HG03196 (cell line): ENCODE results near the gene ALPI.
"Not testable (repeated sequence)": the region's sequence is repeated elsewhere in the genome, so short reads cannot be mapped to it uniquely, and the experiment has no call there.

Source experiments
- ATAC-seq: cut with Tn5 transposase; IDR thresholded peaks from one replicate; pipeline ENCODE4 v1.9.1; 2021; ENCODE audit not compliant: unreplicated experiment

The ALPI gene

DNA sequence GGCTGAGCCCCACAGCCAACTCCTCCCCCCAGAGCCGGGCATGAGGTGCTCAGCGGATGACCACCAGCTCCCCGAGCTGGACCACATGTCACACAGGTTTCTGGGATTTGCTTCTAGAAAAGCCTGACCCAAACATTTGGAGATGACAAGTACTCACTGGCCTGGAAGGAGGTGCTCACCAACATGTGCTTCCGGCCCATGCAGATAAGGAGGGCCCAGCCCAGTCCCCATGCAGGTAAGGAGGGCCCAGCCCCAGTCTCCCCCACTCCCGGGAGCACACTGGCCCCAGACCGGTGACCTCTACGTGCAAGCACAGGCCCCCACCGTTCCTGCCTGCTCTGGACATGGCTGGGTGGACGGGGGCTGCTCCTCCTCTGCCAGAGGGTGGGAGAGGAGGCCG lies 14.0 kb upstream of the ALPI start:
- ATAC-seq, result not testable (repeated sequence)

DNA sequence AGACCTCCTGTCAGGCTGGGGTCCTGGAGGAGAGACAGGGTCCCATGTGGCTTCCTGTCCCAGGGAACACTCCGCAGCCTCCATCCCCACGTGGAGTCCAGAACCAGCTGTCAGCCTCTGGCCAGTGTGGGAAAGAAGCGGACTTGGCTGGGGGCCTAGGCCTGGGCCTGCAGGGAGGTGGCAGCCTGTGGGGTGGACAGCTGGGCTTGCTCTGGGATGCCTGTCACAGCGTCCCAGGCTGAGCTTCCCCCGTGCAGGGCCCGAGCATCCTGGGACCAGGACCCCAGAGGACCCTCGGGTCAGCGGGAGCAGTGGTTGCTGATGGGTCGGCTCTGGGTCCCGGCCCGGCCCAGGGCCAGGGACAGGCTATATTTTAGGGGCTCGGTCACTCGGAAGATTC lies 13.5 kb upstream of the ALPI start:
- not testable (repeated sequence) for ATAC-seq

DNA sequence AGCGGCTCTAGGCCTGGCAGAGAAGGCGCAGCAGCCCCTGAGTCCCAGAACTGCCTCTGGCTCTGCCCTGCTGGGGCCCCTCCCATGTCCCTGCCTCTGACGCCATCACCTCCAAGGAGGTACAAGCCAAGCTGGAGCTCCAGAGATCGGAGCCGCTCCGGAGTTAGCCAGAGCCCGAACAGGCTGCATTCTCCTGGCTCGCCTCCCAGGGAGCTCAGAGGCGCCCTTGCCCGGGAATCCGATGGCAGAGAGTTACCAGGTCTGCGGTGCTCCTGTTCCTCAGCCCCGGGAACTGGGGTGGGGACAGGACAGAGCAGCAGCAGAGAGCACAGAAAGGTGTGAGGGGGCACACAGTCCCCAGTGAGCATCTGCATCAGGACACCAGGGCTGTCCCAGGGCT lies 12.9 kb upstream of the ALPI start:
- ATAC-seq, result not testable (repeated sequence)

DNA sequence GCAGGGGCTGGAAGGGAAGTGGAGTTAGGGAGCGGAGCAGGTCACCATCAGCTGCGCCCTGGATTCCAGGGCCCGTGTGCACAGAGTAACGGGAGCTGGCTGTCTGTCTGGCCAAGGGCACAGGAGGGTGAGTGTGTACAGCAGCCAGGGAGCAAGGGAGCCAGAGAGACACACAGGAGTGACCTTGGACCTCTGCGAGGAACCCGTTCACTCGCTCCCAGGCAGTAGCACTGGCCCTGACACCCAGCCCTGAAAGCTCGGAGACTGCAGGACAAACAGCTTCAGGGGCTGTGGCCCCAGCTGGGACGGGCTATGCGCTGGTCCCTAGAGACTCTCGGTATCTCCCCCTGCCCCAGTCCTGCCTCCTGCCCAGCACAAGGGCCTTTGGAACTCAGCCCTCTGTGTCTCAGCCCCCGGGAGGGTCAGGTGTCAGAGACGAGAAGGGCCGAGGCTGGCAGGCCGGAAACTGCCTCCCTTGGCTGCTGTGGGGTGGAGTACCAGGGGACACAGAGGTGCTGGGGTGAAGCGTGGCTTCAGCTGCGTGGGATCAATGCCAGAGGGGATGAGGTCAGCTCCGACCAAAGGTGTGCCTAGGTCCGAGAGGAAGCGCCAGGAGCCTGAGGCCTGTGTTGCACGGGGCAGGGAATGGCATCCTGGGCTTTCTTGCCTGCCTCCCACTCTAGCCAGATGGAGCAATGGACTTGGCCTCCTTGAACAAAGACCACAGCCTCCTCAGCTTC lies 12.1 kb upstream of the ALPI start:
- not testable (repeated sequence) for ATAC-seq

DNA sequence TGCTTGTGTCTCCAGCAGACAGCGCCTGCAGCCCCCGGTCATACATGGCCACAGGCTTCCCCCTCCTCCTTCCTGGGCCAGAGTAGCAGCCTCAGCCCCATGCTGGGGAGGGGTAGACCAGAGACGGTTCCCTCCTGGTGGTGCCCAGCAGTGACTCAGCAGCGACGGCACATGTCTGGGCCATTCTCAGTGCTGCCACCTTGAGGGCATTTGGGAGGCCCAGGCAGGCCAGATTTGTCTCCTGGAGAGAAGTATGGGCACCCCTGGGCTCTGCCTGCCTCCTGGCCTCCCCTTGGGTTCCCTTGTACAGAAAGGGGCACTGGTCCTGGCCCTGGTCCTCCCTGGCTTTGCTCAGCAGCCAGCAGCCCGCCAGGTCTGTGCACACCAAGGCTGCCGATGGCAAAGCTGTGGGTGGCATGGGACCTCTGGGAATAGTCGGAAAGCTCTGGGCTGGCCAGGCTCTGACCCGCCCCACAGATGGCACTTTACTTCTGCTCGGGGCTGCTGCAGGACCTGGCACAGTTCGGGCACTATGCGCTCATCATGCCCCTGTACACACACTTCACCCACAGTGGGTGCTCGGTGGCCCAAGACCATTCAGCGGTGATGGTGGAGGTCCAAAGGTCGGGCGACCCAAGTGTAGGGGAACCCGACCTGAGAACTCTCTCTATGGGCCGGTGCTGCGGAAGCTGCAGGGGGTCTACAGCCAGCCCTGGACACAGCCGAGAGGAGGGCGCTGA lies 11.4 kb upstream of the ALPI start:
- no peak for ATAC-seq

DNA sequence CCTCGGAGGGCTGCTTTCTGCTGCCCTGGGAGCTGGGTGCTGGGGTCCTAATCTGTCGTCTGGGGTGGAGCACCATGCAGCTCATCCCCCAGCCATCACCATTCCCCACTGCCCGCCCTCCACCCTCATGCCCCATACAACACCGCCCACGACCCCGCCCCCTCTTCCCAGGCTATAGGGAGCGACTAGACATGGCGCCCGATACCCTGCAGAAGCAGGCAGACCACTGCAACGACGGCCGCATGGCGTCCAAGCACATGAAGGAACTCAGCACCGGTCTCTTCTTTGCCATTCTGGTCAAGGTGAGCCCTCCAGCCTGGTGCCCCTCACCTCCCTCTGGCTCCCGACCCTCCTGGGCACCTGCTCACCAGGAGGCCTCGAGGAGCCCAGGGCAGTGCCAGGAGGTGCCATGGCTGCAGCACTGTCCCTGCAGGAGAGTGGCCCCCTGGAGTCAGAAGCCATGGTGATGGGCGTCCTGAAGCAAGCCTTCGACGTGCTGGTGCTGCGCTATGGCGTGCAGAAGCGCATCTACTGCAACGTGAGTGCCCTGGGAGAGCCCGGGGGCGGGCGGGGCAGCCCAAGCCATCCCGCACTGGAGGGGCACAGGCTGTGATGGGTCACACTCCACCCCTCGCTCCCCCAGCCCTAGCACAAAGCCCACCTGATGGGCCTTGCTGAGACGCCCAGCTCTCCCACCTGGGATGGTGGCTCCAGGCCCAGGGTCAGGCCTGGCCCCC lies 10.6 kb upstream of the ALPI start:
- not testable (repeated sequence) for ATAC-seq

DNA sequence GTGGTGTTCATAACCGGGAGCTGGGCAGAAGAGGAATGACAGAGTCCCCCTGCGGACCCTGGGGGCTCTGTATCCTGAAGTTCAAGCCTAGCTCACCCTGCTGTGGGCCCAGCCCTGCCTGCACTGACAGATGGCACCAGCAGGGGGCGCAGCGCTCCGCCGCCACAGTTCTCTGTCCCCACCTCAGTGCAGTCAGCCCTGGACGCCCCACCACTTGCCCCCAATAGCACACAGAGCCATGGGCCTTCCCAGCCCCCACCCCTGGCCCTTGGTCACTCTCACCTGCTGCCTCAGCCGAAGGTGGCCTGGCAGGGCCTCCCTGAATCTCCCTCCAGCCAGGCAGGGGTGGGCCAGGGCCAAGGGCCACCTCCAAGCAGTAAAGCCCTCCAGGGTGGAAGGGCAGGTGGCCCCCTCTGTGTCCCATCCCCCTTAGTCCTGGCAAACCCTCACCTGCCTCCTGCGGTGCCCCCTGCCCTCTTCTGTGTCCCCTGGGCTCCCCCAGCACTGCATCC lies 9.6 kb upstream of the ALPI start:
- not testable (repeated sequence) for ATAC-seq

DNA sequence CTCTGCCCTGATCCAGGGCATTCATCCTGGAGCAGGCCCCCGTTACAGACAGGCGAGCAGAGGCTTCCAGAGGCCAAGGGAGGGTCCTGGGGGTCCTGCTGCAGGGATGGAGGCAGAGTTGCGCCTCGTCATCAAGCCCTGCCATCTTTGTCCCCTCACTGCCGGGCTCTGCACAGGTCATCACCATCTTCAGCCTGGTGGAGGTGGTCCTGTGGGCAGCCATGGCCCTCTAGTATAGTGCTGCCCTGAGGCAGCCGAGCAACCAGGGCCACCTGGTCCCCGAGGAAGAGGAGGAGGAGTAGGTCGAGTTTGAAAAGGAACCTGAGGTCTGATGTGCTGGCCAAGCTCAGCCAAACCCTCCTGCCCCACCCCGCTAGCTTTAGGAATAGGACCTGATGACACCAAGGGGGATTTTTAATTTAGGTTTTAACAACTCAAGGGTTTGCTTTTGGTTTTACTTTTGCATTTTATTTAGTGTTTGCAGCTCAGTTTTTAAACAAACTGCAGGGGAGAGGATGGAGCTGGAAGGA lies 8.8 kb upstream of the ALPI start:
- no peak for ATAC-seq

DNA sequence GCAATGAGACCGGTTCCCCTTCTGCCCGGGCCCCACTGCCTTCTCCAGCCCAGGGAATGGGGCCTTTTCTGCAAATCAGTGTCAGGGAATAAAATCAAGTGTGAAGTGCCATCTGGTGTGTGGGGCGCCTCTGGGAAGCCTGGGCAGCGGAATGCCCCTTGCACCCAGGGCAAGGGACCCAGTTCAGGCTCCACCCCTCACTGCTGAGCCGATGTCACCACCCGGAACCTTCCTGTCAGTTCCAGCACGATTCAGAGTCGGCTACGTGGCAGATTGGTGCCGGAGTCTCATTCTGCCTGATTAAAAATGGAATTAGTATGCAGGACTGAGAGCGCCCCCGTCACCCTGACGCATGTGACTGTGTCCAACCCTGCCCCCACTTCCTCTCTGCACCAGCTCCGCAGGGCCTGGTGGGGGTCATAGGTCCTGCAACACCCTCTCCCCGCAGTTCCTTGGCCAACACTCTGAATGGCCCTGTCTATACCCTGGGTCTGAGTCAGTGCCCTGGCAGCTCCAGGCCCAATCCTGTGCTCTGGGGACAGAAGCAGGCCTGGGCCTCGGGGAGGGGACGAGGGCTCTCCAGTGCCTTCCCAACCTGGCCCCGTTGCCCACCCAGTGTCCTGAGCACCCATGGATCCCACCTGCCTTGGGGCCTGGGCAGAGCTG lies 8.2 kb upstream of the ALPI start:
- ATAC-seq, result no peak

DNA sequence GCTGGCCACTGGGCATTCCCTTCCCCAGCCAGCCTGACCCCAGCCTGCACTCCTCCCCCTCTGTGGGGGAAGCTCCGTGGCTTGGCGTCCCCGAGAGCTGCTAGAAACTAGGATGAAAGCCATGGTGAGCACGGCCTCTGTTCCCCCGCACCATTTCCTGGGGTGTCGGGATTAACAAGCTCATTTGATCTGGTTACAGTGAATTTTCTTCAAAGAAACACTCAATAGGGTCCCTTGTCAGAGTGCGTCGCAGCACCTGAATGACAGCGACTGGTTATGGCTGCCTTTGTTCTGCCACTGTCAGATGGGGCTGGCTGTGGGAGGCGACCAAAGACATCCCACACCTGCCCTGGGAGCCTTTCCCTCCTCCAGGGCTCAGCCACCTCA lies 7.7 kb upstream of the ALPI start:
- no peak for ATAC-seq

DNA sequence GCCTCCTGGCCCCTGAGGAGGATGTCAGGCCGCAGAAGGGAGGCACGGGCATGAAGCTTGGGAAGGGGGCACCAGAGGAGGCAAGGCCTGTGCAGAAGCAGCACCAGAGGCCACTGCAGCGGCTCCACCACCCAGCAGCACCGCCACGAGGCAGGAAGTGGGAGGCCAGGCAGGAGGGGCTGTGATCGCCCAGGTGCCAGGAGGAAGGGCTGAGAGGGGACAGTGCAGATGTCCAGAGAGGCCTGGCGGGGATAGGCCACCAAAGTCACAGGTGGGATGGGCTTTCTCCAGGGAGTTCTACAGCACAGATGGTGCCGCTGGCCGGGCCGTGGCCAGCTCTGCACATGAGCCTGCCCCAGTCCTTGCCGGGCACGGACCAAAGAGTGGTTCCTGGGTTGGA lies 6.0 kb upstream of the ALPI start:
- no peak for ATAC-seq

DNA sequence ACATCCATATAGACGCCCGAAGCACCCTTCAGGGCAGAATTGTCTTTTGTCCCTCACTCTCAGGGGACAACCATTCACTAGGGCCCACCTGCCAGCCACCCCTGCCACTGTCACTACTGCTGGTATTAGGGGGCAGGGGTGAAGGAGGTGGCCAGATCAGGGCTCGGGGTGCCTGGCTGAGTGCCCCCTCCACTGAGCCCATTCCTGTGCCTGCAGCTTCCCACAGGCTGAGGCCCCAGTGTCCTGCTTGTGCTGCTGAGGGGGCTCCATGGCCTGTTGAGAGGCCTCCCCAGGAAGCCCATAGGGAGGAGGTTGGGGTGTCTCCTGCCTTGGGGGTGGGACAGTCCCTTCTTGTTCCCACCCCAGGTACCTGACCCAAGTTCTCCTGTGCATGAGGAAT lies 4.3 kb upstream of the ALPI start:
- ATAC-seq, result not testable (repeated sequence)

DNA sequence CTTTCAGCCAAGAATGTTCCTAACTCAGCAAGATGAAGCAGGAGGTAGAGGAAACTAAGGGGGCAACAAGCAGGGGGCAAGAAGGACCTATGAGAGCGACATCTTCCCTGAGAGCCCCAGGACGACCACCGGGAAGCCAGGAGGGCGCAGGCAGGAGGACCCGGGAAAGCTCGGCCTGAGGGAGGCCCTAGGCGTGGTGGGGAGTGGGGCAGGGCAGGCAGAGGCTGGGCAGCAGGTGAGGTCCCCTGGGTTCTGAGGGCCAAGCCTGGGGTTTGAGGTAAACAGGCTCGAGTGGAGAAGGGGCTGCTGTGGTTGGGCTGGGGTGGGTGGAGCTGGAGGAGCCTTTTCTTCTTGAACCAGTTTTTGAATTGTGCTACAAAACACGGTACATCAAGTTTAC lies 1.3 kb upstream of the ALPI start:
- ATAC-seq, result no peak

DNA sequence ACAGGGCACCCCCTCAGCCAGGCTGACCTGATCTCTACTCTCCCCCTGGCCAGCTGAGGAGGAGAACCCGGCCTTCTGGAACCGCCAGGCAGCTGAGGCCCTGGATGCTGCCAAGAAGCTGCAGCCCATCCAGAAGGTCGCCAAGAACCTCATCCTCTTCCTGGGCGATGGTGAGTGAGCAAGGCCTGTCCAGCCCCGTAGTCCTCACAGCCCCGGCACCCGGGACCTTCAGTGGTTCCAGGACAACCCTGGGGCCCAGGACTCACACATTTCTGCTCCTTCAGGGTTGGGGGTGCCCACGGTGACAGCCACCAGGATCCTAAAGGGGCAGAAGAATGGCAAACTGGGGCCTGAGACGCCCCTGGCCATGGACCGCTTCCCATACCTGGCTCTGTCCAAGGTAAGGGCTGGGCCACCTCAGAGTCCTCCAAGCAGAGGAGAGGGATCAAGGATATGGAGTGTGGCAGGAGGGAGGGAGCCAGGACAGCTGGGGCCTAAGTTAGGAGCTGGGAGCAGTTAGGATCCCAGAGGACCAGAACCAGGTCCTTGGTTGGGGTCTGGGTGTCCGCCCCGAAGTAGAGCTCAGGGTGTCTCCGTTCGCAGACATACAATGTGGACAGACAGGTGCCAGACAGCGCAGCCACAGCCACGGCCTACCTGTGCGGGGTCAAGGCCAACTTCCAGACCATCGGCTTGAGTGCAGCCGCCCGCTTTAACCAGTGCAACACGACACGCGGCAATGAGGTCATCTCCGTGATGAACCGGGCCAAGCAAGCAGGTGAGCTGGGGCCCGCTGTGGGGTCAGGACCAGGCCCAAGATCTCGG lies 555 bp downstream of the ALPI start:
- no peak for ATAC-seq

DNA sequence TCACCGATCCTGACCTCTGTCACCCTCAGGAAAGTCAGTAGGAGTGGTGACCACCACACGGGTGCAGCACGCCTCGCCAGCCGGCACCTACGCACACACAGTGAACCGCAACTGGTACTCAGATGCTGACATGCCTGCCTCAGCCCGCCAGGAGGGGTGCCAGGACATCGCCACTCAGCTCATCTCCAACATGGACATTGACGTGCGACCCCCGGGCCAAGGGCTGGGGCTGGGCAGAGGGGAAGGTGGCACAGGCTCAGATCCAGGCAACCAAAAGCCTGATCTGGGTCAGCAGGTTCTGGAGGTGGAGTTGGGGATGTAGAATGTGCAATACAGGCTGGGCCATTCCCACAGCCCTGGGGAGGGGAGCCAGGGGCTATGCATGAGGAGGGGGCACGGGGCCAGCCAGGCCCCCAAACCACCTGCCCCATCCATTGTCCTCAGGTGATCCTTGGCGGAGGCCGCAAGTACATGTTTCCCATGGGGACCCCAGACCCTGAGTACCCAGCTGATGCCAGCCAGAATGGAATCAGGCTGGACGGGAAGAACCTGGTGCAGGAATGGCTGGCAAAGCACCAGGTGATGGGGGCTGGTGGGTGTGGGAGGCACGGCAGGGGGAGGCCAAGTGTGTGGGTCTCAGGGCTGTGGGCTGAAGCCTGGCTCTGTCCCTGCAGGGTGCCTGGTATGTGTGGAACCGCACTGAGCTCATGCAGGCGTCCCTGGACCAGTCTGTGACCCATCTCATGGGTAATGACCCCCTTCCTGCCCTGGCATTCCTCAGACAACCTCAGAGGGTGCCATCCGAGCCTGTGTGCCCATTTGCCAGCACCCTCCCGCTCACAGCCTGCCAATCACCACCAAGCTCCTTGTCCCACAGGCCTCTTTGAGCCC lies 1.4 kb downstream of the ALPI start:
- no peak for ATAC-seq

DNA sequence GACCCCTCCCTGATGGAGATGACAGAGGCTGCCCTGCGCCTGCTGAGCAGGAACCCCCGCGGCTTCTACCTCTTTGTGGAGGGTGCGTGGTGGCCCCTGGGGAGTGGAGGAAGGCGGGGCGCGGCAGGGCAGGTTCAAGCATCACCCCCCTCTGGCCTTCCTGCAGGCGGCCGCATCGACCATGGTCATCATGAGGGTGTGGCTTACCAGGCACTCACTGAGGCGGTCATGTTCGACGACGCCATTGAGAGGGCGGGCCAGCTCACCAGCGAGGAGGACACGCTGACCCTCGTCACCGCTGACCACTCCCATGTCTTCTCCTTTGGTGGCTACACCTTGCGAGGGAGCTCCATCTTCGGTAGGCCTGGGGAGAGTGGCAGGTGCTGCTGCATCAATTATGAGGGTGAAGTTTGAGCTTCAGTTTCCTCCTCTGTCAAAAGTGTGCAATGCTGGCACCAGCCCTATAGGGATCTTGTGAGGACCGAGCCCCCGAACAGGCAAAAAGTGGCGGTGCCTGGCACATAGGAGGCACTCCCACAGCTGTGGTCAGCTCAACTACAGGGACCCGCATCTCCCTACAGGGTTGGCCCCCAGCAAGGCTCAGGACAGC lies 2.2 kb downstream of the ALPI start:
- no peak for ATAC-seq

DNA sequence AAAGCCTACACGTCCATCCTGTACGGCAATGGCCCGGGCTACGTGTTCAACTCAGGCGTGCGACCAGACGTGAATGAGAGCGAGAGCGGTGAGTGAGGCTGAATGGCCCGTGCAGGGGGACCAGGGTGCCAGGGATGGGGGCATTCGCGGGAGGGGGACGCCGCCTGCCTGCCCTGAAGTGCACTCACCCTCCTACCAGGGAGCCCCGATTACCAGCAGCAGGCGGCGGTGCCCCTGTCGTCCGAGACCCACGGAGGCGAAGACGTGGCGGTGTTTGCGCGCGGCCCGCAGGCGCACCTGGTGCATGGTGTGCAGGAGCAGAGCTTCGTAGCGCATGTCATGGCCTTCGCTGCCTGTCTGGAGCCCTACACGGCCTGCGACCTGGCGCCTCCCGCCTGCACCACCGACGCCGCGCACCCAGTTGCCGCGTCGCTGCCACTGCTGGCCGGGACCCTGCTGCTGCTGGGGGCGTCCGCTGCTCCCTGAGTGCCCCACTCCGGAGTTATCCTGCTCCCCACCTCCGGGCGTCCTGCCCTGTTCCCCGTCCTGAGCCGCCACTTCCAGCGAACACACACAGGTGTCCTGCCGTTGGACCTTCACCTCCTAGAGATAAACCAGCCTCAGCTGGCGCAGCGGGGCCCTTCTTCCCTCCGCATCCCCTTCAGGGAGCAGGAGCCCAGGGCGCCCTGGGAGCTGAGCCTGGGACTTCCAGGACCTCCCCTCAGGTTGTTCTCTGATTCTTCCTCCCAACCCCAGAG lies 2.9 kb downstream of the ALPI start:
- ATAC-seq, result no peak
